ENCODE measurements around the gene SYDE1. TPM values are rescaled to one million over a fixed set of nuclear protein-coding genes. Genes with fewer than 3 reads are reported as not detected.

The SYDE1 gene
- 14.6 to 18.5 TPM (median 17.3 TPM) in 5 replicates for total RNA-seq (2022; extraction: Qiagen RNA extraction; ENCODE audit: low read depth)

GRCh38 chr19:15107061-15108010, at the start of gene SYDE1:
Gene SYDE1 (plus strand): TSS chr19:15107401. CDS start chr19:15107434, 33 bp downstream.

GRCh38 chr19:15081911-15082310, 25.3 kb upstream of the SYDE1 start, which contains the start of gene OR1I1:
Gene OR1I1 (plus strand): TSS chr19:15082211. CDS start chr19:15087066, 4,855 bp downstream.

Other genes with a start within 250 kb of the SYDE1 start
- gene OR7A17, start 221.3 kb upstream of the SYDE1 start, total RNA-seq (2022; extraction: Qiagen RNA extraction; ENCODE audit: low read depth): not detected in 5 replicates
- gene OR7C2, start 165.9 kb upstream of the SYDE1 start, total RNA-seq (2022; extraction: Qiagen RNA extraction; ENCODE audit: low read depth): not detected in 5 replicates
- gene SLC1A6, start 127.5 kb upstream of the SYDE1 start, total RNA-seq (2022; extraction: Qiagen RNA extraction; ENCODE audit: low read depth): not detected in 5 replicates
- gene CASP14, start 57.9 kb upstream of the SYDE1 start, total RNA-seq (2022; extraction: Qiagen RNA extraction; ENCODE audit: low read depth): not detected in 5 replicates
- not detected in 5 replicates for gene OR1I1, start 25.2 kb upstream of the SYDE1 start, total RNA-seq (2022; extraction: Qiagen RNA extraction; ENCODE audit: low read depth)
- 12.5 to 20.8 TPM (median 19.1 TPM) in 5 replicates for gene NOTCH3, start 93.6 kb downstream of the SYDE1 start, total RNA-seq (2022; extraction: Qiagen RNA extraction; ENCODE audit: low read depth)
- 0.15 TPM in 1 of 5 replicates, not detected in the others for gene EPHX3, start 125.0 kb downstream of the SYDE1 start, total RNA-seq (2022; extraction: Qiagen RNA extraction; ENCODE audit: low read depth)
- 20.8 to 29.3 TPM (median 27.6 TPM) in 5 replicates for gene BRD4, start 225.1 kb downstream of the SYDE1 start, total RNA-seq (2022; extraction: Qiagen RNA extraction; ENCODE audit: low read depth)